Stimulated activated CD8-positive, alpha-beta memory T cell treated with anti-CD3 and anti-CD28 coated beads, Interleukin-4, amount 100 ng/mL, for 1 hour (primary cell): Measurements from ENCODE around the gene SHE.

ENCODE experiments used
- DNase-seq, 2 donors: peaks; one replicate each; pipeline ENCODE4 v3.0.0-alpha.2; 2020; ENCODE audit warnings: low read depth in 2 of 2, low spot score in 1 of 2

Gene SHE

DNA sequence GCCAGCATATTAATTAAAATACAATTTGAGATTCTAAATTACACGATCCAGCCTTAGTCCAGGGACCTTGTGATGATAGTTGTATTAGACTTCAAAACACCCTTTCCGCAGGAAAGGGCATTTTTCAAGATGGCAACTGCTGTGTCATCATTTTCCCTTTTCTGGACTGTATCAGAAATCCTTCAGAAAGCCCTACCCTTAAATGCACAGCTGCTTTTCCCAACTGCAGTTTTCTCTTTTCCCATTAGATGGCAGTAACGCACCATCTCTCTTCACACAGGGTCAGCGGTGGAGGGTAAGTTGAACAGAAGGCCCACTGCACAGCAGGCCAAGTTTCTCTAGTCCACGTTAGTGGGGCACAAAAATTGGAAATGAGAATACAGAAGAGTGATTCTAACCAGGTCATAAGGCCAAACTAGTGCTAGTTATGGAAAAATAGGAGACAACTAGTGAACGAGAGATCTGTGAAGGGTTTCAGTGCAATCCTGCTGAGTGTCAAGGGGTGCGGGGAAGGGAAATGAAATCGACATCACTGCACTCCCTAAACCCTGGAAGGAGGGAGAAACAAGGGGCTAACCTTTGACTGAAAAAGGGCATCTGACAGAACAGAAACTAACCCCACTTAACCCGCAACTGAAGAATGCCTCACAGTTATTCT lies 22.3 kb downstream of the SHE start:
- peak; percentile 26 to 32 for DNase-seq

DNA sequence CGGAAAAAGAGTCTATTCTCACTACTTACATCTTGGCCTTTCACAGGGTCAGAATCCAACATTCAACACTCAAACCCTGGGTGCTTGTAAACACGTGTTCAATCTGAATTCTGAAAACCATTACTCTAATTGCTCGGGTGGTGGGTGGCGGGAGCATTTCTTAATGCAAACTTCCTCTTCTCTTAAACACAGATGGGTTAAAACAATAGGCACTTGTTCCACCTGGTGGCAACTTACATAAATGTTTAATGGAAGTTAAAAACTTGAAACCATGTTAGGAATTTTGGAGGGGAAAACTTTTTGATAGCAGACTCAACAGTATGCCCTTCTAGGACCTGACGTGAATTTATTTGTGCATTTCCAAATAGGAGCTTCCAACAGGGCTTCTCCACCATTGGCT lies 23.6 kb downstream of the SHE start:
- no peak for DNase-seq

GRCh38 chr1:154478013-154478412 lies 24.2 kb downstream of the SHE start:
- no peak for DNase-seq

GRCh38 chr1:154476791-154477190 lies 25.4 kb downstream of the SHE start:
- no peak for DNase-seq

DNA sequence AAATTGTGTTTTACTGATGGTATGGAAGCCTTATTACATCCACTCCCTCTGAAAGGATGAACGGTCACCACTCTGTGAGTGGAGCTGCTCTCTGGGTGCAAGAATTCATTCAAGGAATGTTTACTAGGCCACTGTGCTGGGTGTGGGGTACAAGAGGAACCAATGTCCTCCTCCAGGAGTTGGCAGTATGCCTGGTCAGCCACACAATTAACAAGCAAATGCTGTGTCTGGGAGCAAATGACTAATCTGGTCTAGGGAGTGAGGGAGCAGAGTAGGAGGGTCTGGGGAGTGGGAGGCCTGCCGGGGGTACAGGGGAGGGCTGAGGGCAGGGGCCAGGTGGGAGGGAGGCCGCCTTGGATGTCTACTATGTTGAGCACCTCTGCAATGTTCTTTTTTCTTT lies 27.4 kb downstream of the SHE start:
- DNase-seq, result no peak

GRCh38 chr1:154471304-154471703 lies 30.9 kb downstream of the SHE start:
- DNase-seq, result no peak

- DNase-seq, result no peak
These were observed 32.2 kb downstream of the SHE start for GRCh38 chr1:154469844-154470560.

GRCh38 chr1:154468535-154469250 lies 33.5 kb downstream of the SHE start:
- DNase-seq, result no peak

DNA sequence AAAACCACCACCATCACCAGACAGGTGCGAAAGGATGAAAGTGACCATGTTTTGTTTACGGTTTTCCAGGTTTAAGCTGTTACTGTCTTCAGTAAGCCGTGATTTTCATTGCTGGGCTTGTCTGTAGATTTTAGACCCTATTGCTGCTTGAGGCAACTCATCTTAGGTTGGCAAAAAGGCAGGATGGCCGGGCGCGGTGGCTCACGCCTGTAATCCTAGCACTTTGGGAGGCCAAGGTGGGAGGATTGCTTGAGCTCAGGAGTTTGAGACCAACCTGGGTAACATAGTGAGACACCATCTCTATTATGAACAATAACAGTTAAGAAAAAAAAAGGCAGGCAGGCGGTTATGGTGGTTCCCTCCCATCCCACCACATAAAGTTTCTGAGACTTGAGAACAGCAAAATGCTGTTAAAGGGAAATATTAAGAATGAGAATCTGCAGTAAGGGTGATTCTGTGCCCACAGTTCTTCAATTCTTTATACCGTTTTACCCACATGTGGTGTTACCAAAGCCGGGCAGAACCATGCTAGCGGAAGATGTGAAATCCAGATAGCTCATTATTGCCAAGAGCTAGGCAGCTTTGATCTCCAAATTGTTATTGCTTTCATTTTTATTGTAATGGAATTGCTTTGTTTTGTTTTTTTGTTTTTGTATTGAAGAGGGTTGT lies 34.6 kb downstream of the SHE start:
- DNase-seq, result no peak

- no peak for DNase-seq
These were observed 35.2 kb downstream of the SHE start for GRCh38 chr1:154466921-154467417.

DNA sequence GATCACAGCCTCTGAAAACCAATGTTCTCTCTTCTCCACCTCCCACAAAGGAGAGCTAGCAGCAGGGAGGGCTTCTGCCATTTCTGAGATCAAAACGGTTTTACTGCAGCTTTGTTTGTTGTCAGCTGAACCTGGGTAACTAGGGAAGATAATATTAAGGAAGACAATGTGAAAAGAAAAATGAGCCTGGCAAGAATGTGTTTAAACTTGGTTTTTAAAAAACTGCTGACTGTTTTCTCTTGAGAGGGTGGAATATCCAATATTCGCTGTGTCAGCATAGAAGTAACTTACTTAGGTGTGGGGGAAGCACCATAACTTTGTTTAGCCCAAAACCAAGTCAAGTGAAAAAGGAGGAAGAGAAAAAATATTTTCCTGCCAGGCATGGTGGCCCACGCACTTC lies 36.0 kb downstream of the SHE start:
- no peak for DNase-seq

DNA sequence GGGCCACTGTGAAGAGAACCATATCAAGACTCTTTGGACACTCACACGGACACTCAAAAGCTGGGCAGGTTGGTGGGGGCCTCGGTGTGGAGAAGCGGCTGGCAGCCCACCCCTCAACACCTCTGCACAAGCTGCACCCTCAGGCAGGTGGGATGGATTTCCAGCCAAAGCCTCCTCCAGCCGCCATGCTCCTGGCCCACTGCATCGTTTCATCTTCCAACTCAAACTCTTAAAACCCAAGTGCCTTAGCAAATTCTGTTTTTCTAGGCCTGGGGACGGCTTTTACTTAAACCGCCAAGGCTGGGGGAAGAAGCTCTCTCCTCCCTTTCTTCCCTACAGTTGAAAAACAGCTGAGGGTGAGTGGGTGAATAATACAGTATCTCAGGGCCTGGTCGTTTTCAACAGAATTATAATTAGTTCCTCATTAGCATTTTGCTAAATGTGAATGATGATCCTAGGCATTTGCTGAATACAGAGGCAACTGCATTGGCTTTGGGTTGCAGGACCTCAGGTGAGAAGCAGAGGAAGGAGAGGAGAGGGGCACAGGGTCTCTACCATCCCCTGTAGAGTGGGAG lies 36.5 kb downstream of the SHE start:
- DNase-seq, result no peak

- DNase-seq, result peak in 1 of 2 donors; percentile 33
These were observed 38.7 kb downstream of the SHE start for GRCh38 chr1:154463512-154463990.

DNA sequence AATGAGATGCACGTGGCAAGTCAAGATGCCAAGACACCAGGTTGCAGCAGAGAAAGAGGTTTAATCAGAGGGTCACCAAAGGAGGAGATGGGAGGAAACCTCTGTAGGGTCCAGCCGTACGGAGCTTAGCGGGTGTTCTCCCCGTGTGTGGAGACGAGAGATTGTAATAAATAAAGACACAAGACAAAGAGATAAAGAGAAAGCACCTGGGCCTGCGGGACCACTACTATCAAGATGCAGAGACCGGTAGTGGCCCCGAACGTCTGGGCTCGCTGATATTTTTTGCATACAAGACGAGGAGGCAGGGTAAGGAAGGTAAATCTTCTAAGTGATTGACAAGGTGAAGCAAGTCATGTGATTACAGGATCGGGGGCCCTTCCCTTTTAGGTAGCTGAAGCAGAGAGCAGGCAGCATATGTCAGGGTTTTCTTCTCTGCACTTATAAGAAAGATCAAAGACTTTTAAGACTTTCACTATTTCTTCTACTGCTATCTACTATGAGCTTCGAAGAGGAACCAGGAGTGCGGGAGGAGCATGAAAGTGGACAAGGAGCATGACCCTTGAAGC lies 41.4 kb downstream of the SHE start:
- no peak for DNase-seq

- DNase-seq, result no peak
These were observed 43.1 kb downstream of the SHE start for GRCh38 chr1:154459080-154459479.

- DNase-seq, result no peak
These were observed 45.6 kb downstream of the SHE start for GRCh38 chr1:154456631-154457030.

DNA sequence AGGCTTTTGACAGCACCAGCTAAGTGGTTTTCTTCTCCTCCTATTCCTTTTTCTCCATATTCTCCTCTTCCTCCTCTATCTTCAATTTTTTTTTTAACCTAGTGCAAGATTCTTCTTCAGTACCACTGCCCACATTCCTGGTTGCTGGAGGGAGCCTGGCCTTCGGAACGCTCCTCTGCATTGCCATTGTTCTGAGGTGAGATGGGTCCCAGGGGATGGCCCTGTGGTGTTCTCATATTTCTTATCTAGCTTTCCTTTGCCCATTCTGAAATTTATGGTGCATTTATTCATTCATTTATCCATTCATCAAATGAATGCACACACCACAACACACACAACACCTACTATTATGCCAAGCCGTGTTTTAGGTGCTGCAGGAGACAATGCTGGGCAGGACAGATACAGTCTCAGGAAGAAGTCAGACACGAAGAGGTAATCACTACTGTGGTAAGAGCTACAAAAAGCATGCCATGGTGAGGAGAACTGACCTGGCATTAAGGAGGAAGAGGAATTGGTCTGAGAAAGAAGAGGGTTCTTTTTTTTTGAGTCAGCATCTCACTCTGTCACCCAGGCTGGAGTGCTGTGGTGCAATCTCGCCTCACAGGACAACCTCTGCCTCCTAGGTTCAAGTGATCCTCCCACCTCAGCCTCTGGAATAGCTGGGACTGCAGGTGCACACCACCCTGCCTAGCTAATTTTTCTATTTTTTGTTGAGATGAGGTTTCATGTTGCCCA lies 47.7 kb downstream of the SHE start:
- no peak for DNase-seq

DNA sequence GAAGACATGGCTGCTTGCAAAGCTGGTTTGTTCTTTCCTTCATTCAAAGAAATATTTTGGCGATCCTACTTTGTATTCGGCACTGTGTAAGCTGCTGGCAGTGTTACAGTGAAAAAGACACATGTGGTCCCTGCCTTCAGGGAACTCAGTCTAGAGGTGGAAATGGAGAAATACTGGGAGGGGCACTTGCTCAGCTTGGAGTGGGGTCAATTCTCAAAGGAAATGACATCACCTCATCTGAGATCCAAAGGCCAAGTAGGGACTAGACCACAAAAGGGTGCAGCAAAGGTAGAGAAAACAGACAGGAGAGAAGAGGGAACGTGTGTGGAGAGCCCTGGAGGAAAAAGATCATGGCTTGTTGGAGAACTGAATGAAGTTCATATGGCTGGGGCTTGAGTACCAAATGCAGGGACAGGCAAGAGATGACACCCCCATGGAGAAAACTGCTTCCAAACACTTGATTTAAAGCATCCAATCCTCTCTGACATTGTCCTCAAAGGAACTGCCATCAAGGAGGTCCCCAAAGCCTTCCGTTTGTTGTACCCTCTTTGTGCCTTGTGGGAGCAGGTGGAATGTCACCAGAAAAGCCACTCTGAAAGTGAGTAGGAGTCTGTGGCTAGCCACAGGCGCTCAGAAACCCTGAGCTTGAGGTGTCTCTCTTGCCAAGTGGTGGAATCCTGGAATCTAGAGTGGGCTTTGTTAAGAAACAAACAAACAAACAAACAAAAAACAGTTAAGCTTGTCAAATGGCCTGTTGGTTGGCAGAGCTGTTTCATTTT lies 48.4 kb downstream of the SHE start:
- DNase-seq, result no peak

DNA sequence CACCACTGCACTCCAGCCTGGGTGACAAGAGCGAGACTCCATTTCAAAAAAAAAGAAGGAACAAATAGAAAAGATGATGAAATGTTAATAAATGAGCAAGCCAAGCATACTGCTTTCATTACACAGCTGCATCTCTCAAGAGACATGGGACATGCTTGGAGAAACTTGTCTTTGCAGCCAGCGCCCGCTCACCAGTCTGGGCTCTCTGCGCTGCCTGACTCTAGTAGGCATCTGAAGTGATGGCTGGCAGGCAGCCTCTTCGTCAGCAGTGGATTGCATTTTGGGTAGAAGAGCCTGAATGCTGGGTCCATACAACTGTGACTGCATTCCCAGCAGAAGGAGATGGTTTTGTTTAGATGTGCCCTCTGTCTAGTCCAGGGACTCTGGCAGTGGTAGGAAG lies 49.1 kb downstream of the SHE start:
- DNase-seq, result no peak
